Esophagus squamous epithelium (tissue), 4 donors: Measurements from ENCODE around the gene SLC26A9.

Experiments
- CTCF ChIP-seq, 6 experiments: fragments of 450-650 bp in 4 of 6; fragments of 200-600 bp in 2 of 6; sonication (generic) in 2 of 6; IDR thresholded peaks; one replicate each; pipeline ENCODE4 v1.5.1; 2016 to 2019; ENCODE audit warnings: antibody characterized with exemption in 6 of 6, mild to moderate bottlenecking in 4 of 6, moderate library complexity in 4 of 6
- POLR2A ChIP-seq, 4 donors: fragments of 450-650 bp; IDR thresholded peaks; one replicate each; pipeline ENCODE4 v1.6.1; 2017; ENCODE audit warnings: antibody characterized with exemption in 4 of 4, mild to moderate bottlenecking in 4 of 4, moderate library complexity in 3 of 4

DNA sequence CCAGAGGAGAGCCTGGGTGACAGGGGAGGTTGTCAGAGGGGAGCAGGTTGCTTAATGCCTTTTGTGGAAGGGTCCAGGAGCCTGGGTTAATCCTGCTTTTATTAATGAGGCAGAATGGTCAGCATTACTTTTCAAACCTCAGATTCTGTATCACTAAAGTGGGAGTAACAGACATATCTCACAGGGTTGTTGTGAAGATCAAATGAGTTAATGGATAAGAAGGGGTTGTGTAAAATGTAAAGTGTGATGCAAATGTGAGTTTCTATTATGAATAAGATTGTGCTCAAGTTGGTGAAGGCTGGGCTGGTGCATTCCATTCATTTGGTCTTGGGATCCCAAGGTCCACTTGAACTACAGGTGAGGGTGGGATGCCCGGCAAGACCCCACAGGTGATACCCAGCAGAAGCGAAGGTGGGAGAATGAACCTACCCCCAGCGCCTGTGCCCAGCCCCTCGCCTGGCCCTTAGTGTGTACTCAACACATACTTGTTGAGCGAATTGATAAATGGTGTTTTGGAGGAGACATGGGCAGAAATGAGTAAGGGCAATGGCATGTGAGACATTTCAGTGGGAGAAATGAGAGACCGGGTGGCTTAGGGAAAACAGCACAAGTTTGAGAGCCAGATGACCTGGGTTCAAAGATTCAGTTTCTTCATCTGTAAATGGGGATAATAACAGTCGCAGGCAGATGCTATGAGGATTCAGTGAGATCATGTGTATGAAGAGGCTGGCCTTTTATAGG, 6.2 kb downstream of the SLC26A9 start:
- TF ChIP-seq POLR2A (IDR thresholded peaks at IDR 0.05) = no peak
- TF ChIP-seq CTCF (IDR thresholded peaks at IDR 0.05) = no peak
